ENCODE data around the gene FUZ. TPM values are rescaled to one million over a fixed set of nuclear protein-coding genes. Genes with fewer than 3 reads are reported as not detected.
A peak's percentile ranks its signal among the peaks of the same experiment; 100 is the strongest.

Gene FUZ
- total and polyA plus RNA-seq, 2 of the 4 experiments (the other 2 are of a cell fraction), result 12.1 to 14.3 TPM

DNA sequence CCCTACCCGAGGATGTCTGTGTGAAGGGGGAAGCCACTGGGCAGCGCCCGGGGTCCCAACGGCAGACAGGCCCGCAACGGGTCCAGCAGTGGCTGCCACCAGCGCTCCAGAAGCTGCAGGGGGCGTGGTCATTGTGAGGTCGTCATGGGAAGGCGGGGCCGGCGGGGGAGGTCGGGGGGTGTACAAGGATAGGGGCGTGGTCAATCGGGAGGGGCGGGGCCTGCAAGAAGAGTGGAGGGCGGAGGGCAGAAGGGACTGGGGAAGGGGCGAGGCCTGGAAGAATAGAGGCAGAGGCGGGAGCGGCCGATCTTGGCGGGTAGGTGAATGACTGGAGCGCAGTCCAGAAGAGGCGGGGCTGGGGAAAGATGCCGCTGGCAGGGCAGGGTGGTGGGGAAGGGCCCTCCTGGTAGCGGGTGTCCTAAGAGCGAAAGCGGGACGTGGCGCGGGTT, 4.4 kb downstream of the FUZ start:
- Histone ChIP-seq H4K91ac (ENCODE audit: insufficient read depth, low read depth, low read length) (0 out of 2 replicates have a peak overlapping the region, but pooled peaks have one; percentile 26), H3K9me3 (ENCODE audit: control insufficient read depth, insufficient read depth, low read length) (no peaks in the 10 kb centered on the region), H3K4me1 (ENCODE audit: control insufficient read depth, insufficient read depth, low read length) (peaks cover 5% of the 10 kb centered on the region), H2BK5ac (ENCODE audit: low read depth, low read length, poor library complexity, severe bottlenecking) (no peak overlapping the region), H2AK5ac (ENCODE audit: low read depth, low read length) (no peak overlapping the region), H3K56ac (ENCODE audit: extremely low read depth, insufficient read depth, low read length) (no peak overlapping the region), H3K27ac (ENCODE audit: insufficient read depth, low read length) (peak overlapping the region; percentile 9; the same call in 1 of the 2 replicates), H3K4me2 (ENCODE audit: low read depth, low read length) (peak overlapping the region; percentile 90), H3K14ac (replicated peaks; ENCODE audit: low read depth, low read length) (peak overlapping the region; percentile 48; the same call in 1 of the 2 replicates), H3K18ac (ENCODE audit: low read depth, low read length) (no peak overlapping the region), H3K23ac (ENCODE audit: low read depth, low read length) (peak overlapping the region; percentile 93; the same call in 1 of the 2 replicates), H2AK9ac (replicated peaks; ENCODE audit: low read depth, low read length, poor library complexity) (peak overlapping the region; percentile 92), H3K27me3 (ENCODE audit: control insufficient read depth, insufficient read depth, low read length) (no peaks in the 10 kb centered on the region), H3K79me1 (ENCODE audit: low read depth in 1 of 2, low read length in 2 of 2) (peaks cover 5 to 21% of the 10 kb centered on the region in 2 experiments; a peak in 2 of 4 replicates), H4K20me1 (ENCODE audit: insufficient read depth, low read length) (no peaks in the 10 kb centered on the region; the same call in 1 of the 2 replicates), H2BK120ac (ENCODE audit: low read depth, low read length) (no peak overlapping the region), H2AFZ (replicated peaks; ENCODE audit: low read length, poor library complexity) (peak overlapping the region; percentile 98), H3K36me3 (ENCODE audit: control insufficient read depth, insufficient read depth, low read length) (peaks cover 24% of the 10 kb centered on the region; the same call in 1 of the 2 replicates), H3K9ac (ENCODE audit: low read depth, low read length) (peak overlapping the region; percentile 51), H3K9me1 (ENCODE audit: insufficient read depth, low read length) (peaks cover 14% of the 10 kb centered on the region), H4K8ac (ENCODE audit: low read depth in 2 of 2, low read length in 2 of 2) (peak overlapping the region; percentile 25 to 57; a peak in 2 of 4 replicates), H2BK15ac (ENCODE audit: low read depth, low read length) (no peak overlapping the region; the same call in 2 of the 3 replicates), H2BK20ac (ENCODE audit: low read depth, low read length) (no peak overlapping the region), H4K5ac (ENCODE audit: low read depth, low read length) (0 out of 2 replicates have a peak overlapping the region, but pooled peaks have one; percentile 19), H3K4ac (ENCODE audit: low read depth, low read length) (0 out of 2 replicates have a peak overlapping the region, but pooled peaks have one; percentile 16), H3K4me3 (ENCODE audit: insufficient read depth, low read depth, low read length) (peak overlapping the region; percentile 81)
- dilution Hi-C loops (cut with HindIII; ENCODE audit: low sequenced_read_pairs, unreplicated experiment), result no loop called here
- intact Hi-C loops (cut with micrococcal nuclease), result no loop called here
- TF ChIP-seq MAZ (IDR thresholded peaks at IDR 0.05; ENCODE audit: borderline replicate concordance, low read depth, low read length), result 0 out of 2 replicates have a peak, but pooled peaks have one; percentile 22
- no peak for TF ChIP-seq BHLHE40 (IDR thresholded peaks at IDR 0.05; ENCODE audit: low read depth, low read length)
- 2% methylated on average over 9 of the region's 31 CpGs; no CpG with 5 or more reads in 1 of the 2 experiments for WGBS, 2 experiments (ENCODE audit: extremely low coverage in 2 of 2, insufficient read length in 1 of 2)
- in situ Hi-C loops (cut with MboI; ENCODE audit: low sequenced_read_pairs), result no loop called here
- ATAC-seq (ENCODE audit: low read depth), result peak; percentile 67
- ChIA-PET CTCF (no interaction called here), POLR2A (ENCODE audit: unreplicated experiment) (no interaction called here)
- peak; percentile 71 for DNase-seq
- no TSS peak for BruUV-seq (replicated peaks)

All from IMR-90 (cell line).